Esophagus squamous epithelium (tissue), 5 donors: ENCODE results near the gene RGS12. TPM values are rescaled to one million over a fixed set of nuclear protein-coding genes. Genes with fewer than 3 reads are reported as not detected.

Experiments used
- DNase-seq: peaks from one replicate; lab custom pipeline; 2025; lab: John Stamatoyannopoulos, UW
- H3K27ac ChIP-seq, 4 donors: fragments of 200-600 bp; sonication (generic); one replicate each; pipeline ENCODE4 v1.5.1; 2016 to 2019; ENCODE audit warnings: mild to moderate bottlenecking in 1 of 4
- H3K27me3 ChIP-seq, 4 donors: fragments of 200-600 bp; sonication (generic); 1 replicate in 3 of 4; 2 replicates in 1 of 4; pipeline versions ENCODE4 v1.5.1 to v1.6.0; 2017 to 2021; ENCODE audit warnings: antibody characterized with exemption in 1 of 4
- H3K36me3 ChIP-seq, 3 donors: fragments of 200-600 bp; sonication (generic); one replicate each; pipeline ENCODE4 v1.5.1; 2016 to 2019
- H3K4me1 ChIP-seq, 3 donors: fragments of 200-600 bp; sonication (generic); one replicate each; pipeline ENCODE4 v1.5.1; 2017 to 2019
- H3K4me3 ChIP-seq, 4 donors: fragments of 200-600 bp; sonication (generic); 1 replicate in 3 of 4; 2 replicates in 1 of 4; pipeline ENCODE4 v1.5.1; 2016 to 2019; ENCODE audit warnings: mild to moderate bottlenecking in 2 of 4, moderate library complexity in 1 of 4
- H3K9me3 ChIP-seq, 3 donors: fragments of 200-600 bp; sonication (generic); one replicate each; pipeline ENCODE4 v1.5.1; 2016 to 2019
- CTCF ChIP-seq, 6 experiments: fragments of 450-650 bp in 4 of 6; fragments of 200-600 bp in 2 of 6; sonication (generic) in 2 of 6; IDR thresholded peaks; one replicate each; pipeline ENCODE4 v1.5.1; 2016 to 2019; ENCODE audit warnings: antibody characterized with exemption in 6 of 6, mild to moderate bottlenecking in 4 of 6, moderate library complexity in 4 of 6
- POLR2A ChIP-seq, 4 donors: fragments of 450-650 bp; IDR thresholded peaks; one replicate each; pipeline ENCODE4 v1.6.1; 2017; ENCODE audit warnings: antibody characterized with exemption in 4 of 4, mild to moderate bottlenecking in 4 of 4, moderate library complexity in 3 of 4
- WGBS, 2 donors: methylation state at CpG; one replicate each; pipeline ENCODE4 v1.1.5; 2018; 5-methylcytosine and 5-hydroxymethylcytosine counted together
- intact Hi-C: fragments of 100-400 bp; cut with DNase I; formaldehyde crosslinking; loops from one replicate; pipeline ENCODE4 v1.15.0; 2022
- total RNA-seq, 4 donors: library from RNA; depleted of rRNA; stranded (reverse); fragments of >200 nt; gene quantifications; one replicate each; pipeline ENCODE4 v1.1.0, GENCODE V29; 2016
- donor health status: DM: yes; HTN: yes; CAD: no.

Gene RGS12
- total RNA-seq, 4 donors from 2014 or later, result 39.0 to 74.7 (median 69.9) TPM

GRCh38 chr4:3340038-3340699, 47.3 kb downstream of the RGS12 start:
- no peak overlapping the region for H3K27ac ChIP-seq
- intact Hi-C loops, result no loop called here
- TF ChIP-seq POLR2A (IDR thresholded peaks at IDR 0.05), result no peak
- TF ChIP-seq CTCF (IDR thresholded peaks at IDR 0.05), result no peak
- DNase-seq, result no peak
- H3K4me3 ChIP-seq, result no peak overlapping the region
- H3K27me3 ChIP-seq, result no peaks in the 10 kb centered on the region
- 83 to 87% methylated on average over 15 to 18 of the region's 28 CpGs for WGBS, 2 donors
- H3K4me1 ChIP-seq, result peaks cover 5 to 44% (median 6%) of the 10 kb centered on the region in 3 donors
- no peaks in the 10 kb centered on the region for H3K9me3 ChIP-seq
- peaks cover 0 to 14% (median 0%) of the 10 kb centered on the region in 3 donors for H3K36me3 ChIP-seq

- no peak for DNase-seq
- no peaks in the 10 kb centered on the region for H3K9me3 ChIP-seq
- peak in 2 of 6 experiments; percentile 22 to 49 for TF ChIP-seq CTCF (IDR thresholded peaks at IDR 0.05)
- TF ChIP-seq POLR2A (IDR thresholded peaks at IDR 0.05), result no peak
Observed at GRCh38 chr4:3340700-3341083, 47.9 kb downstream of the RGS12 start.

GRCh38 chr4:3341760-3342159, 48.9 kb downstream of the RGS12 start:
- H3K27ac ChIP-seq, result peak overlapping the region in 1 of 4 donors; percentile 25
- H3K36me3 ChIP-seq, result peaks cover 0 to 14% (median 0%) of the 10 kb centered on the region in 3 donors

More at GRCh38 chr4:3340700-3341083, 47.9 kb downstream of the RGS12 start:
- Histone ChIP-seq H3K36me3 (peaks cover 0 to 14% (median 0%) of the 10 kb centered on the region in 3 donors), H3K27ac (no peak overlapping the region), H3K27me3 (no peaks in the 10 kb centered on the region), H3K4me3 (no peak overlapping the region), H3K4me1 (peaks cover 5 to 44% (median 6%) of the 10 kb centered on the region in 3 donors)
- intact Hi-C loops, result no loop called here
- whole genome bisulfite sequencing, 2 donors, result 33 to 86% methylated on average over 4 to 5 of the region's 16 CpGs

GRCh38 chr4:3342182-3342854, 49.5 kb downstream of the RGS12 start:
- H3K4me1 ChIP-seq, result peaks cover 5 to 52% (median 6%) of the 10 kb centered on the region in 3 donors
- no peaks in the 10 kb centered on the region for H3K27me3 ChIP-seq
- peaks cover 0 to 14% (median 0%) of the 10 kb centered on the region in 3 donors for H3K36me3 ChIP-seq
- intact Hi-C loops, result no loop called here
- no peak for TF ChIP-seq POLR2A (IDR thresholded peaks at IDR 0.05)
- TF ChIP-seq CTCF (IDR thresholded peaks at IDR 0.05), result no peak
- no peaks in the 10 kb centered on the region for H3K9me3 ChIP-seq
- no peak overlapping the region for H3K4me3 ChIP-seq
- H3K27ac ChIP-seq, result peak overlapping the region in 1 of 4 donors; percentile 25
- WGBS, 2 donors, result 45 to 55% methylated on average over 8 of the region's 8 CpGs
- no peak for DNase-seq

More at GRCh38 chr4:3341760-3342159, 48.9 kb downstream of the RGS12 start:
- peaks cover 5 to 52% (median 6%) of the 10 kb centered on the region in 3 donors for H3K4me1 ChIP-seq
- H3K4me3 ChIP-seq, result no peak overlapping the region
- no peak for TF ChIP-seq CTCF (IDR thresholded peaks at IDR 0.05)
- TF ChIP-seq POLR2A (IDR thresholded peaks at IDR 0.05), result no peak
- intact Hi-C loops, result no loop called here
- 66 to 71% methylated on average over 6 to 7 of the region's 7 CpGs for WGBS, 2 donors
- no peak for DNase-seq
- no peaks in the 10 kb centered on the region for H3K9me3 ChIP-seq
- no peaks in the 10 kb centered on the region for H3K27me3 ChIP-seq

Other genes starting within 250 kb of the RGS12 start
- not detected for gene HTT-AS, start 218.5 kb upstream of the RGS12 start, total RNA-seq
- 100 to 1,000 TPM in 1 of 4 donors, 10 to 100 TPM in 3; 37.5 to 119 (median 48.7) TPM for gene HTT, start 218.3 kb upstream of the RGS12 start, total RNA-seq
- gene MSANTD1, start 43.9 kb upstream of the RGS12 start, total RNA-seq, result under 1 TPM in 3 of 4 donors, not detected in 1; 0.15 to 0.95 (median 0.18) TPM
- under 1 TPM in 1 of 4 donors, not detected in 3; 0.38 TPM for gene HGFAC, start 148.9 kb downstream of the RGS12 start, total RNA-seq
- under 1 TPM in 2 of 4 donors, not detected in 2; 0.26 to 0.45 TPM for gene DOK7, start 170.3 kb downstream of the RGS12 start, total RNA-seq
- gene LRPAP1, start 239.4 kb downstream of the RGS12 start, total RNA-seq, result 100 to 1,000 TPM in 3 of 4 donors, 10 to 100 TPM in 1; 76.6 to 166 (median 126) TPM